ENCODE measurements around the gene CYTIP. TPM values are rescaled to one million over a fixed set of nuclear protein-coding genes. Genes with fewer than 3 reads are reported as not detected.

CYTIP gene
- total and polyA plus RNA-seq, 2 experiments from 2014 or later, result 1.6 to 4.0 TPM

GRCh38 chr2:157393348-157393747 lies 50.5 kb downstream of the CYTIP start:
- no peaks in the 10 kb centered on the region for H3K79me2 ChIP-seq
- DNase-seq (ENCODE audit: low spot score), result no peak
- H3K27me3 ChIP-seq, result no peaks in the 10 kb centered on the region
- TF ChIP-seq EZH2 (IDR thresholded peaks at IDR 0.05; ENCODE audit: borderline replicate concordance) (no peak), EZH2phosphoT487 (IDR thresholded peaks at IDR 0.05; ENCODE audit: low read depth, severe bottlenecking, unreplicated experiment) (no peak)
- TF ChIP-seq, protein P1, sequence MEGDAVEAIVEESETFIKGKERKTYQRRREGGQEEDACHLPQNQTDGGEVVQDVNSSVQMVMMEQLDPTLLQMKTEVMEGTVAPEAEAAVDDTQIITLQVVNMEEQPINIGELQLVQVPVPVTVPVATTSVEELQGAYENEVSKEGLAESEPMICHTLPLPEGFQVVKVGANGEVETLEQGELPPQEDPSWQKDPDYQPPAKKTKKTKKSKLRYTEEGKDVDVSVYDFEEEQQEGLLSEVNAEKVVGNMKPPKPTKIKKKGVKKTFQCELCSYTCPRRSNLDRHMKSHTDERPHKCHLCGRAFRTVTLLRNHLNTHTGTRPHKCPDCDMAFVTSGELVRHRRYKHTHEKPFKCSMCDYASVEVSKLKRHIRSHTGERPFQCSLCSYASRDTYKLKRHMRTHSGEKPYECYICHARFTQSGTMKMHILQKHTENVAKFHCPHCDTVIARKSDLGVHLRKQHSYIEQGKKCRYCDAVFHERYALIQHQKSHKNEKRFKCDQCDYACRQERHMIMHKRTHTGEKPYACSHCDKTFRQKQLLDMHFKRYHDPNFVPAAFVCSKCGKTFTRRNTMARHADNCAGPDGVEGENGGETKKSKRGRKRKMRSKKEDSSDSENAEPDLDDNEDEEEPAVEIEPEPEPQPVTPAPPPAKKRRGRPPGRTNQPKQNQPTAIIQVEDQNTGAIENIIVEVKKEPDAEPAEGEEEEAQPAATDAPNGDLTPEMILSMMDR (IDR thresholded peaks at IDR 0.05; ENCODE audit: poor library complexity), result no peak
- no peak overlapping the region for H3K27ac ChIP-seq
- H3K36me3 ChIP-seq (replicated peaks; ENCODE audit: insufficient read depth, low read depth), result no peaks in the 10 kb centered on the region
- no peaks in the 10 kb centered on the region for H3K9me3 ChIP-seq (ENCODE audit: low read depth)
- H3K4me1 ChIP-seq (ENCODE audit: insufficient read depth), result peaks cover 4% of the 10 kb centered on the region
- H2AFZ ChIP-seq, result no peak overlapping the region
- H3K4me3 ChIP-seq, result no peak overlapping the region
- no peak overlapping the region for H3K4me2 ChIP-seq
- 92% methylated on average over 3 of the region's 3 CpGs for WGBS (ENCODE audit: low lambda C conversion rate, missing lambda C conversion rate)
- H4K20me1 ChIP-seq (ENCODE audit: insufficient read depth, poor library complexity, severe bottlenecking), result no peaks in the 10 kb centered on the region
- no peaks in the 10 kb centered on the region for H3K9me2 ChIP-seq (replicated peaks; ENCODE audit: insufficient read depth)

GRCh38 chr2:157388827-157389226 lies 55.1 kb downstream of the CYTIP start:
- DNase-seq (ENCODE audit: low spot score), result no peak
- H3K36me3 ChIP-seq (replicated peaks; ENCODE audit: insufficient read depth, low read depth), result no peaks in the 10 kb centered on the region
- H3K9me3 ChIP-seq (ENCODE audit: low read depth), result no peaks in the 10 kb centered on the region
- H4K20me1 ChIP-seq (ENCODE audit: insufficient read depth, poor library complexity, severe bottlenecking), result no peaks in the 10 kb centered on the region
- no peaks in the 10 kb centered on the region for H3K27me3 ChIP-seq
- no peak overlapping the region for H3K4me3 ChIP-seq
- TF ChIP-seq EZH2 (IDR thresholded peaks at IDR 0.05; ENCODE audit: borderline replicate concordance) (no peak), EZH2phosphoT487 (IDR thresholded peaks at IDR 0.05; ENCODE audit: low read depth, severe bottlenecking, unreplicated experiment) (no peak)
- TF ChIP-seq, protein P1 (IDR thresholded peaks at IDR 0.05; ENCODE audit: poor library complexity), result no peak
- H3K27ac ChIP-seq, result no peak overlapping the region
- H3K4me1 ChIP-seq (ENCODE audit: insufficient read depth), result no peaks in the 10 kb centered on the region
- no peak overlapping the region for H2AFZ ChIP-seq
- WGBS (ENCODE audit: low lambda C conversion rate, missing lambda C conversion rate), result 83% methylated on average over 2 of the region's 2 CpGs
- no peak overlapping the region for H3K4me2 ChIP-seq
- H3K9me2 ChIP-seq (replicated peaks; ENCODE audit: insufficient read depth), result no peaks in the 10 kb centered on the region
- no peaks in the 10 kb centered on the region for H3K79me2 ChIP-seq

GRCh38 chr2:157386747-157387146 lies 57.1 kb downstream of the CYTIP start:
- no peak overlapping the region for H3K27ac ChIP-seq
- no peak overlapping the region for H2AFZ ChIP-seq
- no peaks in the 10 kb centered on the region for H3K4me1 ChIP-seq (ENCODE audit: insufficient read depth)
- H3K9me2 ChIP-seq (replicated peaks; ENCODE audit: insufficient read depth), result no peaks in the 10 kb centered on the region
- H3K27me3 ChIP-seq, result no peaks in the 10 kb centered on the region
- no peaks in the 10 kb centered on the region for H4K20me1 ChIP-seq (ENCODE audit: insufficient read depth, poor library complexity, severe bottlenecking)
- no peak overlapping the region for H3K4me3 ChIP-seq
- H3K36me3 ChIP-seq (replicated peaks; ENCODE audit: insufficient read depth, low read depth), result no peaks in the 10 kb centered on the region
- TF ChIP-seq EZH2 (IDR thresholded peaks at IDR 0.05; ENCODE audit: borderline replicate concordance), result no peak
- TF ChIP-seq, protein P1 (IDR thresholded peaks at IDR 0.05; ENCODE audit: poor library complexity), result no peak
- TF ChIP-seq EZH2phosphoT487 (IDR thresholded peaks at IDR 0.05; ENCODE audit: low read depth, severe bottlenecking, unreplicated experiment), result no peak
- DNase-seq (ENCODE audit: low spot score), result no peak
- H3K4me2 ChIP-seq, result no peak overlapping the region
- WGBS (ENCODE audit: low lambda C conversion rate, missing lambda C conversion rate), result 84% methylated on average over 1 of the region's 1 CpG
- no peaks in the 10 kb centered on the region for H3K9me3 ChIP-seq (ENCODE audit: low read depth)
- H3K79me2 ChIP-seq, result no peaks in the 10 kb centered on the region

GRCh38 chr2:157386247-157386646 lies 57.6 kb downstream of the CYTIP start:
- Histone ChIP-seq H3K4me2 (no peak overlapping the region), H4K20me1 (ENCODE audit: insufficient read depth, poor library complexity, severe bottlenecking) (no peaks in the 10 kb centered on the region), H3K4me1 (ENCODE audit: insufficient read depth) (no peaks in the 10 kb centered on the region), H3K79me2 (no peaks in the 10 kb centered on the region), H3K9me2 (replicated peaks; ENCODE audit: insufficient read depth) (no peaks in the 10 kb centered on the region), H3K36me3 (replicated peaks; ENCODE audit: insufficient read depth, low read depth) (no peaks in the 10 kb centered on the region), H2AFZ (no peak overlapping the region), H3K4me3 (no peak overlapping the region), H3K27ac (no peak overlapping the region), H3K27me3 (no peaks in the 10 kb centered on the region), H3K9me3 (ENCODE audit: low read depth) (no peaks in the 10 kb centered on the region)
- TF ChIP-seq EZH2 (IDR thresholded peaks at IDR 0.05; ENCODE audit: borderline replicate concordance) (no peak), EZH2phosphoT487 (IDR thresholded peaks at IDR 0.05; ENCODE audit: low read depth, severe bottlenecking, unreplicated experiment) (no peak)
- TF ChIP-seq, protein P1 (IDR thresholded peaks at IDR 0.05; ENCODE audit: poor library complexity), result no peak
- WGBS (ENCODE audit: low lambda C conversion rate, missing lambda C conversion rate), result 62% methylated on average over 1 of the region's 1 CpG
- no peak for DNase-seq (ENCODE audit: low spot score)
